MM.1S (cell line): ENCODE data around the gene RPS27A.
A peak's percentile ranks its signal among the peaks of the same experiment; 100 is the strongest.
"Not testable (repeated sequence)": the region's sequence is repeated elsewhere in the genome, so short reads cannot be mapped to it uniquely, and the experiment has no call there.

Experiments used
- DNase-seq: peaks from one replicate; pipeline ENCODE4 v3.0.0-alpha.2; 2015
- H2AFZ ChIP-seq: fragments of 300-600 bp; sonication (generic); 2 replicates; pipeline ENCODE4 v1.6.0; 2016; ENCODE audit warnings: antibody characterized with exemption, low read length
- H3F3A ChIP-seq: fragments of 300-600 bp; sonication (generic); 2 replicates; pipeline ENCODE4 v1.6.1; 2016; ENCODE audit warnings: mild to moderate bottlenecking, antibody characterized with exemption, low read length, moderate library complexity, mixed read lengths; ENCODE audit not compliant: insufficient read depth
- H3K27ac ChIP-seq: fragments of 300-600 bp; sonication (generic); 2 replicates; pipeline ENCODE4 v1.5.1; 2016; ENCODE audit warnings: mild to moderate bottlenecking, low read length
- H3K27me3 ChIP-seq: fragments of 300-600 bp; sonication (generic); replicated peaks from 2 replicates; pipeline ENCODE4 v1.6.0; 2016; ENCODE audit warnings: low read length; ENCODE audit not compliant: insufficient read depth
- H3K36me3 ChIP-seq: fragments of 300-600 bp; sonication (generic); replicated peaks from 2 replicates; pipeline ENCODE4 v1.6.1; 2016; ENCODE audit warnings: mild to moderate bottlenecking, low read length, mixed read lengths; ENCODE audit not compliant: insufficient read depth
- H3K4me1 ChIP-seq: fragments of 300-600 bp; sonication (generic); 2 replicates; pipeline ENCODE4 v1.6.1; 2016; ENCODE audit warnings: low read length, mixed read lengths
- H3K4me2 ChIP-seq: fragments of 300-600 bp; sonication (generic); 2 replicates; pipeline ENCODE4 v1.6.0; 2016; ENCODE audit warnings: low read depth, low read length
- H3K4me3 ChIP-seq: fragments of 300-600 bp; sonication (generic); 2 replicates; pipeline ENCODE4 v1.5.1; 2016; ENCODE audit warnings: low read length, mixed read lengths
- H3K79me2 ChIP-seq: fragments of 300-600 bp; sonication (generic); 2 replicates; pipeline ENCODE4 v1.6.1; 2016; ENCODE audit warnings: mixed run types, low read length, mixed read lengths
- H3K9ac ChIP-seq: fragments of 300-600 bp; sonication (generic); 2 replicates; pipeline ENCODE4 v1.6.1; 2016; ENCODE audit warnings: low read length, mixed read lengths
- H3K9me2 ChIP-seq: fragments of 300-600 bp; sonication (generic); replicated peaks from 2 replicates; pipeline ENCODE4 v1.6.1; 2016; ENCODE audit warnings: mild to moderate bottlenecking, low read length, mixed read lengths; ENCODE audit not compliant: insufficient read depth
- H3K9me3 ChIP-seq: fragments of 300-600 bp; sonication (generic); replicated peaks from 2 replicates; pipeline ENCODE4 v1.6.1; 2016; ENCODE audit warnings: mild to moderate bottlenecking, low read length, mixed read lengths; ENCODE audit not compliant: insufficient read depth
- H4K20me1 ChIP-seq: fragments of 300-600 bp; sonication (generic); 2 replicates; pipeline ENCODE4 v1.6.1; 2016; ENCODE audit warnings: mild to moderate bottlenecking, low read length, moderate library complexity, mixed read lengths; ENCODE audit not compliant: insufficient read depth
- EZH2 ChIP-seq: fragments of 300-600 bp; sonication (generic); optimal IDR thresholded peaks from 2 replicates; pipeline ENCODE3; 2017; ENCODE audit warnings: low read depth, mild to moderate bottlenecking, antibody characterized with exemption, low read length, mixed read lengths
- EZH2phosphoT487 ChIP-seq: fragments of 300-600 bp; sonication (generic); IDR thresholded peaks from 2 replicates; pipeline ENCODE4 v1.6.1; 2018; ENCODE audit warnings: antibody characterized with exemption, low read length
- TF ChIP-seq, protein P1 (sequence below): fragments of 300-600 bp; sonication (generic); IDR thresholded peaks from 2 replicates; pipeline ENCODE4 v1.5.1; 2016; ENCODE audit warnings: antibody characterized with exemption, low read length, mixed read lengths

RPS27A gene

DNA sequence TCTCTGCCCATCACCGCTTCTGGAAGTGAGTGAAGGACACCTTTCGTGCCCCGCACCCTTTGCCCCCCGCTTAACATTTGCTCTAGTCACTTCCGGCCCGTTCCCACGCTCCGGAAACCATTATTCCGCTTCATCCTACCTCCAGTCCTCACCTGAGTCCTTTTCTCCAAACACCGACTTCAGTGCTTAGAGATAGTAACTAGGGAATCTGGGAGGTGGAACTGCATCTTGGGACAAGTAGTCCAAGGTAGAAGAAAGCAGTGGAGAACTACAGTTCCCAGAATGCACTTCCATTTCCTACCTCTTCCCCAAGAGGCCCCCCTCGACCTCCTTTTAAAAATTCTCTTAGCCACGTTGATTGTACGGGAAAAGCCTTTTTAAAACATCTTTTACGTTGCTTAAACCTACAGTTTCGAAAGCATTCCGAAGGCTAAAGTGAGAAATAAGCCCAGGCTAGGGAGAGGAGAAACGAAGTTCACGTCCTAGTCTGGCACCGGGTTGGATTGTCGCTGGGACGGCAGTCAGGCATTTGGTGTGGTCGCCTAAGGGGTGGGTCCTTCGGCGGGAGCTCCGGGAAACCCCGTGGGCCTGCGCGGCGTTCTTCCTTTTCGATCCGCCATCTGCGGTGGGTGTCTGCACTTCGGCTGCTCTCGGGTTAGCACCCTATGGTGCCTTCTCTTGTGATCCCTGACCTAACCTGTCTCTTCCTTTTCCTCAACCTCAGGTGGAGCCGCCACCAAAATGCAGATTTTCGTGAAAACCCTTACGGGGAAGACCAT, at the start of gene RPS27A, which contains the start of gene CLHC1:
TSS of gene RPS27A (plus strand) at position 605 of the 779 bp plus-strand sequence. CDS start at position 742, 137 bp downstream.
TSS of gene CLHC1 (minus strand) at position 210 of the 779 bp plus-strand sequence. CDS start 9,882 bp downstream, outside the sequence.
- H3K4me2 ChIP-seq: peak within 1 kb of the TSS; percentile 79
- H3F3A ChIP-seq: peaks cover 41% of the 10 kb centered on the region
- no peaks in the 10 kb centered on the region; the same call in 1 of the 2 replicates for H4K20me1 ChIP-seq
- H3K9me3 ChIP-seq: no peaks in the 10 kb centered on the region
- H3K4me3 ChIP-seq: peak within 1 kb of the TSS; percentile 96
- peak within 1 kb of the TSS; percentile 96 for H3K9ac ChIP-seq
- H2AFZ ChIP-seq: peak within 1 kb of the TSS; percentile 90
- peaks cover 48% of the 10 kb centered on the region for H3K79me2 ChIP-seq
- H3K4me1 ChIP-seq: peaks cover 15% of the 10 kb centered on the region; the same call in 1 of the 2 replicates
- peak; percentile 90 for DNase-seq
- peaks cover 3% of the 10 kb centered on the region; the same call in 1 of the 2 replicates for H3K36me3 ChIP-seq
- H3K27ac ChIP-seq: peak within 1 kb of the TSS; percentile 83
- H3K27me3 ChIP-seq: no peaks in the 10 kb centered on the region
- H3K9me2 ChIP-seq: no peaks in the 10 kb centered on the region
- no peak for TF ChIP-seq EZH2phosphoT487

DNA sequence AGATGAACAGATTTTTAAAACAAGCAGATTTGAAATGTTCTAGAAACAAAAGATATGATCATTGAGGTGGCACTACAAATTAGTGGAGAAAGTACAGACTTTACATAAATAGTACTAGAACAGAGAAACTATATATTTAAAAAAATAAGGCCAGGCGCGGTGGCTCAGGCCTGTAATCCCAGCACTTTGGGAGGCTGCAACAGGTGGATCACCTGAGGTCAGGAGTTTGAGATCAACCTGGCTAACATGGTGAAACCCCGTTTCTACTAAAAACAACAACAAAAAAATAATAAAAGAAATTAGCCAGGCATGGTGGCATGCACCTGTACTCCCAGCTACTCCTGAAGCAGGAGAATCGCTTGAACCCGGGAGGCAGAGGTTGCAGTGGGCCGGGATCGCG, 45.7 kb upstream of the RPS27A start:
- H3K79me2 ChIP-seq, H4K20me1 ChIP-seq, H3F3A ChIP-seq, H3K4me2 ChIP-seq, H2AFZ ChIP-seq, H3K9me2 ChIP-seq, H3K36me3 ChIP-seq, H3K4me1 ChIP-seq, H3K4me3 ChIP-seq, H3K9me3 ChIP-seq, H3K27ac ChIP-seq, DNase-seq, H3K27me3 ChIP-seq, H3K9ac ChIP-seq: not testable (repeated sequence)

DNA sequence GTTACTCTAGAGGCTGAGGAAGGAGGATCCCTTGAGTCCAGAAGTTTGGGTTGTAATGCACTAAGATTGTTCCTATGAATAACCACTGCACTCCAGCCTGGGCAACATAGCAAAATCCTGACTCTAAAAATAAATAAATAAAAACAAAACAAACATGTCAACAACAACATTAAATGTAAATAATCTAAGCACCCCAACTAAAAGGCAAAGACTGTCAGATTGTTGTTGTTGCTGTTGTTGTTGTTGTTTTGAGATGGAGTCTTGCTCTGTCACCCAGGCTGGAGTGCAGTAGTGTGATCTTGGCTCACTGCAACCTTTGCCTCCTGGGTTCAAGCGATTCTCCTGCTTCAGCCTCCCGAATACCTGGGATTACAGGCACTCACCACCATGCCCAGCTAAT, 40.6 kb upstream of the RPS27A start:
- not testable (repeated sequence) for H4K20me1 ChIP-seq, H3K36me3 ChIP-seq, H3K4me2 ChIP-seq, H3K9me2 ChIP-seq, H3K27ac ChIP-seq, H3F3A ChIP-seq, H3K4me1 ChIP-seq, H3K27me3 ChIP-seq, H3K9me3 ChIP-seq, DNase-seq, H3K4me3 ChIP-seq, H3K79me2 ChIP-seq, H3K9ac ChIP-seq, H2AFZ ChIP-seq

DNA sequence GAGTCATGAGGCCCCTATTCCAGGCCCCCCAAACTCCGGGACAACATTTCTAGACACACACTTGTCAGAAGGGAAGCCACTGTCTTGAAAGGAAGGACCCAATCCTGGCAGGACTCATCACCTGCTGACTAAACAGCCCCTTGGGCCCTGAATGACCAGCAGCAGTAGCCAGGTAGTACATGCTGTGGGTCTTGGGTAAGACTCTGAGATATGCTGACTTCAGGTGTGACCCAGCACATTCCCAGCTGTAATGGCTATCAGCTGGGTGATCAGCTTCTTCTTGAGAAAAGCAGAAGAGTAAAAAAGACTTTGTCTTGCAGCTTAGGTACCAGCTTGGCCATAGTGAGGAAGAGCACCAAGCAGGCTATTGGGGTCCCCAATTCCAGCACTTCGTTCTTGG, 36.0 kb upstream of the RPS27A start:
- no peak for DNase-seq
- Histone ChIP-seq H3K4me1 (no peaks in the 10 kb centered on the region), H3K9ac (no peak overlapping the region), H3K4me2 (no peak overlapping the region), H3F3A (no peaks in the 10 kb centered on the region), H3K27me3 (no peaks in the 10 kb centered on the region), H3K4me3 (no peak overlapping the region), H3K27ac (no peak overlapping the region), H3K79me2 (no peaks in the 10 kb centered on the region), H3K9me2 (no peaks in the 10 kb centered on the region), H3K9me3 (no peaks in the 10 kb centered on the region), H3K36me3 (no peaks in the 10 kb centered on the region), H2AFZ (no peak overlapping the region), H4K20me1 (no peaks in the 10 kb centered on the region)
- TF ChIP-seq EZH2: no peak
- TF ChIP-seq EZH2phosphoT487: no peak
- TF ChIP-seq, protein P1, sequence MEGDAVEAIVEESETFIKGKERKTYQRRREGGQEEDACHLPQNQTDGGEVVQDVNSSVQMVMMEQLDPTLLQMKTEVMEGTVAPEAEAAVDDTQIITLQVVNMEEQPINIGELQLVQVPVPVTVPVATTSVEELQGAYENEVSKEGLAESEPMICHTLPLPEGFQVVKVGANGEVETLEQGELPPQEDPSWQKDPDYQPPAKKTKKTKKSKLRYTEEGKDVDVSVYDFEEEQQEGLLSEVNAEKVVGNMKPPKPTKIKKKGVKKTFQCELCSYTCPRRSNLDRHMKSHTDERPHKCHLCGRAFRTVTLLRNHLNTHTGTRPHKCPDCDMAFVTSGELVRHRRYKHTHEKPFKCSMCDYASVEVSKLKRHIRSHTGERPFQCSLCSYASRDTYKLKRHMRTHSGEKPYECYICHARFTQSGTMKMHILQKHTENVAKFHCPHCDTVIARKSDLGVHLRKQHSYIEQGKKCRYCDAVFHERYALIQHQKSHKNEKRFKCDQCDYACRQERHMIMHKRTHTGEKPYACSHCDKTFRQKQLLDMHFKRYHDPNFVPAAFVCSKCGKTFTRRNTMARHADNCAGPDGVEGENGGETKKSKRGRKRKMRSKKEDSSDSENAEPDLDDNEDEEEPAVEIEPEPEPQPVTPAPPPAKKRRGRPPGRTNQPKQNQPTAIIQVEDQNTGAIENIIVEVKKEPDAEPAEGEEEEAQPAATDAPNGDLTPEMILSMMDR: no peak

DNA sequence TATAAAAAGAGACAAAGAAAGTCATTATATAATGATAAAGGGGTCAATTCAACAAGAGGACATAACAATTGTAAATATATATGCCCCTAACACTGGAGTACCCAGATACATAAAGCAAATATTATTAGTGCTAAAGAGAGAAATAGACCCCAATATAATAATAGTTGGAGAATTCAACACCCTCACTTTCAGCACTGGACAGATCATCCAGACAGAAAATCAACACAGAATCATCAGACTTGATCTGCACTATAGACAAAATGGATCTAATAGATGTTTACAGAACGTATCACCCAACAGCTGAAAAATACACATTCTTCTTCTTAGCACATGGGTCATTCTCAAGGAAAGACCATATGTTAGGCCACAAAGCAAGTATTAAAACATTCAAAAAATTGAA, 32.1 kb upstream of the RPS27A start:
- H3K9ac ChIP-seq: no peak overlapping the region
- no peaks in the 10 kb centered on the region for H3F3A ChIP-seq
- H4K20me1 ChIP-seq: no peaks in the 10 kb centered on the region
- no peaks in the 10 kb centered on the region for H3K9me3 ChIP-seq
- H3K4me1 ChIP-seq: no peaks in the 10 kb centered on the region
- no peak overlapping the region for H2AFZ ChIP-seq
- no peaks in the 10 kb centered on the region for H3K79me2 ChIP-seq
- no peak for DNase-seq
- H3K27ac ChIP-seq: no peak overlapping the region
- H3K27me3 ChIP-seq: no peaks in the 10 kb centered on the region
- H3K4me2 ChIP-seq: no peak overlapping the region
- H3K9me2 ChIP-seq: no peaks in the 10 kb centered on the region
- H3K4me3 ChIP-seq: no peak overlapping the region
- no peaks in the 10 kb centered on the region for H3K36me3 ChIP-seq
- TF ChIP-seq EZH2phosphoT487: no peak
